ENCODE measurements around the gene TSPAN18.

- no peak for TF ChIP-seq POLR2A (IDR thresholded peaks at IDR 0.05)
- TF ChIP-seq CTCF (IDR thresholded peaks at IDR 0.05): no peak
These were observed 136.5 kb downstream of the TSPAN18 start for GRCh38 chr11:44863231-44863630.
